GM12875 (cell line): ENCODE results near the gene EEF1A1.

Source experiments
- H3K4me3 ChIP-seq: one replicate; pipeline ENCODE4 v1.5.1; 2011; ENCODE audit warnings: low read depth, low read length, control low read depth
- TF ChIP-seq, protein P1 (sequence below): IDR thresholded peaks from 2 replicates; pipeline ENCODE4 v1.5.1; 2011; ENCODE audit warnings: low read depth, mild to moderate bottlenecking, control low read depth, inconsistent platforms, low read length, moderate library complexity, borderline replicate concordance; ENCODE audit not compliant: insufficient read depth

The EEF1A1 gene

DNA sequence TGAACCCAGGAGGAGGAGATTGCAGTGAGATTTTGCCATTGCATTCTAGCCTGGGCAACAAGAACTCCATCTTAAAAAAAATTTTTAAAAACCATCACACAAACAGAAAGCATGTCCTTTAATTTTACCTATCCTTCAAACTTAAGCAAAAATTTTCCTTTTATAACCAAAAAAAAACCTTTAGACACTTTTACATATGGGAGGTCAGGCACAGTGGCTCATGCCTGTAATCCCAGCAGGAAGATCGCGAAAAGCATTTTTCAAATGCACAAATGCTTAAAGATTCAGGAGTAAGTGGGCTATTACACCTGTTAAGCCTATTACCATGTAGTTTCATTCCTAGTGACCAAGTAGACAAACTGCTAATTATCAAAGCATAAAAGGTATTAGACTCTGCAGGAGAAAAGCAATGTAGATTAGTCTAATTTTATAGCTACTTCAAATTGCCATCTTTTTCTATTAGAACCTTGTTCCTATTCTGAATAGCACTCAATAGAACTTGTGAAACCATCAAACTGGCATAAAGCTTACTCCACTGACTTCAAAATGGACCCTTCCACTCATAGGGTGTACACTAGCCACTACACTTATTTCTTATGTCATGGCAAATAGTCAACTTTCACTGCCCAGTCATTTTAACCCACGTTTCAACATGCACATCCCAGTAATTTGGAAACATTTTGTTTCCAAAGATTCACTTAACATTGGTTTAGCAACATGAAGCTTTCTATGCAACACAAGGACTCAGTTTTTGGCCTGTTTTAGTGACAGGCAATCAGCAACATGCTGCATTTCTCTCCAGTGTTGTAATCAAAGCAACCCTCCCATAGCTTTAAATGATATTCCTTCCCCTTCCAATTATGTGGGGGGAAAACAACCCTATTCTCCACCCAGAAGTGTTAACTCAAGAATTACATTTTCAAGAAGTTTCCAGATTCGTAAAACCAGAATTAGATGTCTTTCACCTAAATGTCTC, 4.0 kb downstream of the EEF1A1 start:
- no peak overlapping the region for H3K4me3 ChIP-seq
- TF ChIP-seq, protein P1, sequence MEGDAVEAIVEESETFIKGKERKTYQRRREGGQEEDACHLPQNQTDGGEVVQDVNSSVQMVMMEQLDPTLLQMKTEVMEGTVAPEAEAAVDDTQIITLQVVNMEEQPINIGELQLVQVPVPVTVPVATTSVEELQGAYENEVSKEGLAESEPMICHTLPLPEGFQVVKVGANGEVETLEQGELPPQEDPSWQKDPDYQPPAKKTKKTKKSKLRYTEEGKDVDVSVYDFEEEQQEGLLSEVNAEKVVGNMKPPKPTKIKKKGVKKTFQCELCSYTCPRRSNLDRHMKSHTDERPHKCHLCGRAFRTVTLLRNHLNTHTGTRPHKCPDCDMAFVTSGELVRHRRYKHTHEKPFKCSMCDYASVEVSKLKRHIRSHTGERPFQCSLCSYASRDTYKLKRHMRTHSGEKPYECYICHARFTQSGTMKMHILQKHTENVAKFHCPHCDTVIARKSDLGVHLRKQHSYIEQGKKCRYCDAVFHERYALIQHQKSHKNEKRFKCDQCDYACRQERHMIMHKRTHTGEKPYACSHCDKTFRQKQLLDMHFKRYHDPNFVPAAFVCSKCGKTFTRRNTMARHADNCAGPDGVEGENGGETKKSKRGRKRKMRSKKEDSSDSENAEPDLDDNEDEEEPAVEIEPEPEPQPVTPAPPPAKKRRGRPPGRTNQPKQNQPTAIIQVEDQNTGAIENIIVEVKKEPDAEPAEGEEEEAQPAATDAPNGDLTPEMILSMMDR: no peak

DNA sequence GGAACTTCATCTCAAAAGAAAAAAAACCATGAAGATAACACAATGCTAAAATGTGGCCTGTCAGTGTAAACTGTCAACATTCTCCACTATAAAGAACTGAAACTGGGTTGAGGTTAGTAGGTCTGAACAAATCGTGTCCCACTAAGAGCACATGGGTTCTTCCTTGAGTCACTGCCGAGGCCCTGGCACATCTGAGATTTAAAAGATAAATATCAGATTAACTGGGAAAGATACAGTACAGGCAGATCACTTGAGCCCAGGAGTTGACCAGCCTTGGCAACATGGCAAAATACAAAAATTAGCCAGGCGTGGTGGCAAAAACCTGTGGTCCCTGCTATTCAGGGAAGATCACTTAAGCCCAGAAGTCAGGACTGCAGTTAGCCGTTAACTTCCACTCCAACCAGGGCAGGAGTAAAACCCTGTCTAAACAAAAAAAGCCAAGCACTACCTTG, 5.6 kb downstream of the EEF1A1 start:
- TF ChIP-seq, protein P1: no peak
- no peak overlapping the region for H3K4me3 ChIP-seq

DNA sequence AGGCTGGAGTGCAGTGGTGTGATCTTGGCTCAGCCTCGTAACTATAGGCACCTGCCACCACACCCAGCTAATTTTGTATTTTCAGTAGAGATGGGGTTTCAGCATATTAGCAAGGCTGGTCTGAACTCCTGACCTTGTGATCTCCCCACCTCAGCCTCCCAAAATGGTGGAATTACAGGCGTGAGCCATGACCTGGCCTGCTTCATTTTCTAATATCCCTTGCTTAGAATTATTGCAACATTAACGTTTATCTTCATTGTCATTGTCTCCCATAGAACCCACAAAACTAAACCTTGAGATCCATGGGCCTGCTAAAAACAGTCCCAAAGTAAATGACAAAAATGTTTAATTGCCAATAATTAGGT, 6.1 kb downstream of the EEF1A1 start:
- no peak overlapping the region for H3K4me3 ChIP-seq
- TF ChIP-seq, protein P1: no peak

DNA sequence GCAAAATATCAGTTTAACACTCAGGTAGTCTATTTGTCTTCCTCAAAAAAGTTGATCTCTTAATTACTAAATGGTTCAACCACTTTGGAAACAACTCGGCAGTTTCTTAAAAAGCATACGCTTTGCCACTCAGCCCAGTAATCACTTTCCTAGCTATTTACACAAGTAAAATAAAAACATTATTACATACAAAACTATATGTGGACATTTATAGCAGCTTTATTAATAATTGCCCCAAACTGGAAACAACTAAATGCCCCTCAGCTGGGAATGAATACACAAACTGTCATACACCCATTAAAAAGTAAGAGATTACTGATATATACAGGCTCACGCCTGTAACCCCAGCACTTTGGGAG, 7.4 kb downstream of the EEF1A1 start:
- H3K4me3 ChIP-seq: no peak overlapping the region
- TF ChIP-seq, protein P1: no peak

DNA sequence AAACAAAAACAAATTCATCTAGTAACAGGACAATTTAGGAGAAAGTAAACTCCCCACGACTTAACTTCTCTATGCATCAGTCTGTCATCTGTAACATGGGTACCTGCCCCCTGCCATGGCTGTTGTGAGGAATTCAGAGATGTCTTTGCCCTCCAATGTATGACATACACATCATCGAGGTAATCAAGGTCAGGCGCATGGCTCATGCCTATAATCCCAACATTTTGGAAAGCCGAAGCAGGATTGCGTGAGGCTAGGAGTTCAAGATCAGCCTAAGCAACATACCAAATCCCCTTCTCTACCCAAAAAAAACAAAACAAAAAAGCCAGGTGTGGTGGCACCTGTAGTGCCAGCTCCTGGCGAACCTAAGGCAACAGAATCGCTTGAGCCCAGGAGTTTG, 9.0 kb downstream of the EEF1A1 start:
- TF ChIP-seq, protein P1: no peak
- H3K4me3 ChIP-seq: no peak overlapping the region

DNA sequence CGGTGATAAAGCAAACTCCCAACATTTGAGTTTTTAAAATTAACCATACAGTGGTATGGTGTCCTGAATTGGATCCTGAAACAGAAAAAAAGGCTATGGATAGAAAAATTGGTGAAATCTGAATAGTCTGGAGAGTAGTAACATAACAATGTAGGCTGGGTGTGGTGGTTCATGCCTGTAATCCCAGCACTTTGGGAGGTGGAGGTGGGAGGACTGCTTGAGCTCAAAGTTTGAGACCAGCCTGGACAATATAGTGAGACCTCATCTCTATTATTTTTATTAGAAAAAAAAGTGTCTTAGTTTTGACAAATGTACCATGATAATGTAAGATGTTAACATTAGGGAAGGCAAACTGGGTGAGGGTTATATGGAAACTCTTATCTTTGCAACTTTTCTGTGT, 11.0 kb downstream of the EEF1A1 start:
- TF ChIP-seq, protein P1: no peak
- H3K4me3 ChIP-seq: no peak overlapping the region

DNA sequence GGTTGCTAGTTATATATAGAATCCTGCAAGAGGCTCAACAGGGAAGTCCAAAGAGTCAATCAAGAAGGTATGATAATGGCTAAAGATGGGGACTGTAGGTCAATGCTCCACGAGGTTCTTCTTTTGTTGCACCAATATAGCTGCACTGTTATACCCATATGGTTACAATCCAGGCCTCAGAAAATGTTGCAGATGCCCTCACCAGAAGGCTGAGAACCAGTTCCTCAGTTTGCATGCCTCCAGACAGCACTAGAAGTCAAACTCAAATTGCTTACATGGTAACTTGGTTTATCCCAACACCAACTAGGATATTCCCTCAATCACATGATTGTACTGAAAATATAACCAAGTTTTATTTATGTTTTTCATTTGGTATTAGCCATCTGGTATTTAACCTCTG, 12.1 kb downstream of the EEF1A1 start:
- TF ChIP-seq, protein P1: no peak

More for the DNA sequence above, 12.1 kb downstream of the EEF1A1 start:
- no peak overlapping the region for H3K4me3 ChIP-seq
